Liver (tissue), 9 donors: ENCODE measurements around the gene TSPAN17. TPM values are rescaled to one million over a fixed set of nuclear protein-coding genes. Genes with fewer than 3 reads are reported as not detected.

Experiments
- DNase-seq: peaks from one replicate; pipeline ENCODE4 v3.0.0-alpha.2; 2017; ENCODE audit warnings: low spot score
- H3K27ac ChIP-seq, 2 donors: one replicate each; pipeline ENCODE4 v1.7.0; 2013; ENCODE audit warnings: inconsistent platforms in 2 of 2, low read length in 2 of 2, control low read depth in 1 of 2, low read depth in 1 of 2, mild to moderate bottlenecking in 1 of 2
- H3K27me3 ChIP-seq, 4 donors: one replicate each; pipeline versions ENCODE4 v1.6.1 to v1.7.0; 2013; ENCODE audit warnings: low read length in 3 of 4, inconsistent platforms in 1 of 4, mild to moderate bottlenecking in 1 of 4, moderate library complexity in 1 of 4; ENCODE audit not compliant: control insufficient read depth in 4 of 4, insufficient read depth in 4 of 4
- H3K36me3 ChIP-seq, 4 donors: one replicate each; pipeline versions ENCODE4 v1.6.1 to v1.7.0; 2013; ENCODE audit warnings: low read length in 3 of 4, mild to moderate bottlenecking in 3 of 4, low read depth in 1 of 4, moderate library complexity in 1 of 4; ENCODE audit not compliant: control insufficient read depth in 4 of 4, insufficient read depth in 3 of 4
- H3K4me1 ChIP-seq, 4 donors: one replicate each; pipeline versions ENCODE4 v1.6.1 to v1.7.0; 2013; ENCODE audit warnings: low read length in 3 of 4, mild to moderate bottlenecking in 3 of 4, moderate library complexity in 1 of 4; ENCODE audit not compliant: control insufficient read depth in 4 of 4, insufficient read depth in 4 of 4
- H3K4me3 ChIP-seq, 3 donors: one replicate each; pipeline versions ENCODE4 v1.6.1 to v1.7.0; 2013; ENCODE audit warnings: low read length in 3 of 3, control low read depth in 1 of 3, low read depth in 1 of 3, mild to moderate bottlenecking in 1 of 3
- H3K9ac ChIP-seq, 2 donors: one replicate each; pipeline ENCODE4 v1.7.0; 2013; ENCODE audit warnings: low read length in 2 of 2, mild to moderate bottlenecking in 2 of 2, moderate library complexity in 2 of 2, control low read depth in 1 of 2, low read depth in 1 of 2
- H3K9me3 ChIP-seq, 4 donors: one replicate each; pipeline versions ENCODE4 v1.6.1 to v1.7.0; 2013; ENCODE audit warnings: low read length in 3 of 4; ENCODE audit not compliant: control insufficient read depth in 4 of 4
- ATF3 ChIP-seq: IDR thresholded peaks from 2 replicates; pipeline ENCODE4 v1.6.1; 2016; ENCODE audit warnings: antibody characterized with exemption
- CTCF ChIP-seq: fragments of 150-350 bp; IDR thresholded peaks from 2 replicates; pipeline ENCODE4 v1.5.1; 2017; ENCODE audit warnings: improper control_type of control experiment, low read depth, low read length; ENCODE audit not compliant: missing input control
- EGR1 ChIP-seq, 2 donors: IDR thresholded peaks; 2 replicates each; pipeline ENCODE4 v1.6.1; 2016 to 2018; ENCODE audit warnings: antibody characterized with exemption in 2 of 2, low read depth in 2 of 2
- FOXA2 ChIP-seq: IDR thresholded peaks from 2 replicates; pipeline ENCODE4 v1.6.1; 2016; ENCODE audit warnings: antibody characterized with exemption
- GABPA ChIP-seq, 2 donors: IDR thresholded peaks in 1 of 2; conservative IDR thresholded peaks in 1 of 2; 2 replicates each; pipeline ENCODE4 v1.6.1; 2016; ENCODE audit warnings: antibody characterized with exemption in 2 of 2, mild to moderate bottlenecking in 1 of 2, moderate library complexity in 1 of 2
- HNF4A ChIP-seq, 2 donors: conservative IDR thresholded peaks; 2 replicates each; pipeline ENCODE4 v1.6.1; 2016; ENCODE audit warnings: antibody characterized with exemption in 2 of 2, mild to moderate bottlenecking in 2 of 2
- HNF4G ChIP-seq: IDR thresholded peaks from 2 replicates; pipeline ENCODE4 v1.6.1; 2016; ENCODE audit warnings: antibody characterized with exemption
- JUND ChIP-seq, 2 donors: IDR thresholded peaks; 2 replicates each; pipeline ENCODE4 v1.6.1; 2016; ENCODE audit warnings: antibody characterized with exemption in 2 of 2
- MAX ChIP-seq: IDR thresholded peaks from 2 replicates; pipeline ENCODE4 v1.6.1; 2016; ENCODE audit warnings: antibody characterized with exemption
- NR2F2 ChIP-seq: IDR thresholded peaks from 2 replicates; pipeline ENCODE4 v1.6.1; 2016; ENCODE audit warnings: antibody characterized with exemption
- RXRA ChIP-seq, 2 donors: IDR thresholded peaks; 2 replicates each; pipeline ENCODE4 v1.6.1; 2017 to 2018; ENCODE audit warnings: antibody characterized with exemption in 2 of 2, mild to moderate bottlenecking in 1 of 2
- SP1 ChIP-seq: IDR thresholded peaks from 2 replicates; pipeline ENCODE4 v1.6.1; 2018; ENCODE audit warnings: antibody characterized with exemption, mild to moderate bottlenecking
- TAF1 ChIP-seq: conservative IDR thresholded peaks from 2 replicates; pipeline ENCODE4 v1.6.1; 2016; ENCODE audit warnings: antibody characterized with exemption, mild to moderate bottlenecking
- YY1 ChIP-seq: IDR thresholded peaks from 2 replicates; pipeline ENCODE4 v1.6.1; 2016; ENCODE audit warnings: antibody characterized with exemption, mild to moderate bottlenecking
- ZBTB33 ChIP-seq: IDR thresholded peaks from 2 replicates; pipeline ENCODE4 v1.6.1; 2016; ENCODE audit warnings: antibody characterized with exemption
- WGBS: extraction: QIAGEN DNeasy Blood & Tissue Kit; methylation state at CpG from one replicate; pipeline ENCODE4 v1.1.7; 2013; 5-methylcytosine and 5-hydroxymethylcytosine counted together
- polyA plus RNA-seq, 2 donors: library from polyadenylated mRNA; stranded (reverse) in 1 of 2; unstranded in 1 of 2; fragments of 200-250 nt in 1 of 2; fragments of >200 nt in 1 of 2; fragmentation: Nextera tagmentation in 1 of 2; extraction: Ambion mirVana in 1 of 2; gene quantifications; one replicate each; pipeline versions ENCODE4 v1.2.1 to v1.2.3, GENCODE V29; 2013 to 2015
- total RNA-seq, 2 donors: library from RNA; depleted of rRNA; stranded (reverse); fragments of >200 nt; gene quantifications; one replicate each; pipeline ENCODE4 v1.2.3, GENCODE V29; 2014
- donor health status: healthy.
- donor health status: healthy.
- donor health status: healthy.
- donor health status: healthy.
- donor health status: healthy.

TSPAN17 gene
- total and polyA plus RNA-seq, 4 donors: 5.7 to 43.4 (median 16.2) TPM

GRCh38 chr5:176643491-176644219 is 3.6 kb upstream of the TSPAN17 start:
- no peak for DNase-seq
- Histone ChIP-seq H3K9me3 (no peaks in the 10 kb centered on the region), H3K4me3 (no peak overlapping the region), H3K4me1 (peaks cover 5 to 18% (median 14%) of the 10 kb centered on the region in 4 donors), H3K36me3 (no peaks in the 10 kb centered on the region), H3K9ac (no peak overlapping the region), H3K27me3 (no peaks in the 10 kb centered on the region), H3K27ac (no peak overlapping the region)
- 84% methylated on average over 11 of the region's 11 CpGs for WGBS
- TF ChIP-seq YY1: no peak
- no peak for TF ChIP-seq RXRA (IDR thresholded peaks at IDR 0.05)
- no peak for TF ChIP-seq ATF3
- TF ChIP-seq FOXA2: no peak
- no peak for TF ChIP-seq EGR1 (IDR thresholded peaks at IDR 0.05; ENCODE audit: low read depth in 2 of 2)
- TF ChIP-seq SP1: no peak
- no peak for TF ChIP-seq GABPA (IDR thresholded peaks at IDR 0.05 in 1 of 2, conservative IDR thresholded peaks at IDR 0.05 in 1 of 2)
- no peak for TF ChIP-seq CTCF
- TF ChIP-seq HNF4A (conservative IDR thresholded peaks at IDR 0.05): no peak
- TF ChIP-seq ZBTB33: no peak
- TF ChIP-seq MAX: no peak
- no peak for TF ChIP-seq TAF1

- Histone ChIP-seq H3K27ac (no peak overlapping the region), H3K9ac (no peak overlapping the region), H3K4me3 (no peak overlapping the region), H3K9me3 (no peaks in the 10 kb centered on the region), H3K4me1 (peaks cover 5 to 18% (median 14%) of the 10 kb centered on the region in 4 donors), H3K36me3 (no peaks in the 10 kb centered on the region), H3K27me3 (no peaks in the 10 kb centered on the region)
- 74% methylated on average over 9 of the region's 9 CpGs for WGBS
- DNase-seq: no peak
- no peak for TF ChIP-seq JUND (IDR thresholded peaks at IDR 0.05)
- no peak for TF ChIP-seq HNF4G
- no peak for TF ChIP-seq SP1
- TF ChIP-seq GABPA (IDR thresholded peaks at IDR 0.05 in 1 of 2, conservative IDR thresholded peaks at IDR 0.05 in 1 of 2): no peak
- TF ChIP-seq MAX: no peak
- TF ChIP-seq NR2F2: no peak
- no peak for TF ChIP-seq ATF3
- no peak for TF ChIP-seq CTCF
- no peak for TF ChIP-seq ZBTB33
- no peak for TF ChIP-seq TAF1
Observed at GRCh38 chr5:176644294-176644693, 3.0 kb upstream of the TSPAN17 start.
